Fibroblast of skin of abdomen (primary cell): ENCODE results near the gene MMEL1.
"Not testable (repeated sequence)": the region's sequence is repeated elsewhere in the genome, so short reads cannot be mapped to it uniquely, and the experiment has no call there.

Experiments
- DNase-seq: peaks from one replicate; pipeline ENCODE4 v3.0.0-alpha.2; 2013

Gene MMEL1

DNA sequence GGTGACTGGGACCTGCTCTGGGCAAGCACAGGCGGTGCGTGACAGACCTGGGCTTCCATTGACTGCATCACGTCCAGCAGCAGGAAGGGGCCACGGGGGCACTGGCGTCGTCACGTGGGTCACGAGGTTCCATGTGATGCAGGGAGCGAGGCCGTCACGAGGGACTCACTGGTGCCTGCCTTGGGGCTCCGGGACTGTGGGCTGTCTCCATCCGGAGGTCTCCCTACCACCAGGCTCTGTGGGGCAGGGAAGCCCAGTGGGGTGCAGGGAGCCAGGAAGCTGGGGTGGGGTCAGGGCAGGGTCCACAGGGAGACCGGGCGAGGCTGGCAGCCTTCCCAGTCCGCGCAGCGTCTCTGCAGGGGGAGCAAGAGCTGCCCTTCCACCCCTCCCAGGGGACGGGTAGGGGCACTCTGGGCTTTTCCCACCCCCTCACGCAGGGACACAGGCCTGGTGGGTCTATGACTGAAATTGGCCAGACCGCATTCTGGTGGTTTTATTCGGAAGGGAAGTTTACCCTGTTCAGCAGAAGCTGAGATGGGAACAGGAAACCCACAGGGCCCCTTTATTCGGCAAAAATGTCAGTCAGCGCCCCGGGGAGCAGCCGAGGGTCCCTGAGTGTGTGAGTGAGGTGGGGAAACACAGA is 77.1 kb downstream of the MMEL1 start:
- no peak for DNase-seq

DNA sequence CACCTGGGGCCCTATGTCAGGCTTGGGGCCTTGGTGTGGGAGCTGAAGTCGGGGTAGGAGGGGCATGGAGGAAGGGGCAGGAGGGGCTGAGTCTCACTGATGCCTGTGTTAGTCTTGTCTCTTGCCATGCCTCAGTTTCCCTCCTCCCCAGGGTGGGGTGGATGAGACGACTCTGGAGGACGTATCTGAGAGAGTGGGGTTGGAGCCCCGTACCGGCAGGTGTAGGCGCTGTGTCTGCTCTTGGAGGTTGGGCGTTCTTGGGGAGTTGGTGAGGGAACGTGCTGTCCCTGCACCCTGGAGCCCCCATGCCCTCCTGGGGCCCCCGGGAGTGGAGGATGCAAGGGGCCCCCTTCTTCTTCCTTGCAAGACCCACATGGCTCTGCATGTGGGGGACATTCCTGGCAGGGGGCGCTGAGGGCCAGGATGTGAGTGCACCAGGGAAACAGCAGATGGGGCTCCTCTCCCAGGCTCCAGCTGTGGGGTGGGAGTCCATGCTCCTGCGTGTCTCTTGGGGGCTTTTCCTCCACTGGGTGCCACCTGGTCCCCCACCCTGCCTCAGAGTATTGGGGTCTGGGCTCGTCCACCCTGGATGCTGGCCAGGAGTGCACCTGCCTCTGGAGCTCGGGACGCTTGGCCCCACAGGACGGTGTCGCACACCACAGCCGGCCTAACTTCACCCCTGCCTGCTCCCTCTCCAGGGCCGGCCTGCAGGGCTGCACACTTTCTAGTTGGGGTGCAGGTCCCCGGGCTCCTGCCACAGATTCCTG is 78.0 kb downstream of the MMEL1 start:
- no peak for DNase-seq

- DNase-seq = no peak
Observed at GRCh38 chr1:2553871-2554620, 78.8 kb downstream of the MMEL1 start.

- DNase-seq = not testable (repeated sequence)
Observed at GRCh38 chr1:2553076-2553475, 79.7 kb downstream of the MMEL1 start.

DNA sequence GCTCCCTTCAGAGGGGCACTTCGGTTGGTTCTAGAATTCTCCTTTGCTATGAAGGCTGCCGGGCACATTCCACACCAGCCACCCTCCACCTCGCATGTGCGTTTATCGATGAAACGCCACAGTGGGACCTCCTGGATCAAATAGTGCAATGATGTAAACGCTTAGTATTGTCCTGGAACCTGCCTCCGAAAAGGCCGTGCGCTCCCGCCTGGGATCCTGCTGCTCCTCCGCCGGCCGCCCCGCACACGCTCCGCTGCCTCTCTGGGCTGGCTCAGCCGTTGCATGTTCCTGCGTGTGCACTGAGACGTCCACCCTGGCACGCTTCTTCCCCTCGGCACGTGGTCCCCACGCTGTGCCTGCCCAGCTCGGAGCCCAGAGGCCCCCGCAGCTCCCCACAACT is 80.6 kb downstream of the MMEL1 start:
- DNase-seq = no peak

GRCh38 chr1:2551544-2551943 is 81.3 kb downstream of the MMEL1 start:
- not testable (repeated sequence) for DNase-seq

DNA sequence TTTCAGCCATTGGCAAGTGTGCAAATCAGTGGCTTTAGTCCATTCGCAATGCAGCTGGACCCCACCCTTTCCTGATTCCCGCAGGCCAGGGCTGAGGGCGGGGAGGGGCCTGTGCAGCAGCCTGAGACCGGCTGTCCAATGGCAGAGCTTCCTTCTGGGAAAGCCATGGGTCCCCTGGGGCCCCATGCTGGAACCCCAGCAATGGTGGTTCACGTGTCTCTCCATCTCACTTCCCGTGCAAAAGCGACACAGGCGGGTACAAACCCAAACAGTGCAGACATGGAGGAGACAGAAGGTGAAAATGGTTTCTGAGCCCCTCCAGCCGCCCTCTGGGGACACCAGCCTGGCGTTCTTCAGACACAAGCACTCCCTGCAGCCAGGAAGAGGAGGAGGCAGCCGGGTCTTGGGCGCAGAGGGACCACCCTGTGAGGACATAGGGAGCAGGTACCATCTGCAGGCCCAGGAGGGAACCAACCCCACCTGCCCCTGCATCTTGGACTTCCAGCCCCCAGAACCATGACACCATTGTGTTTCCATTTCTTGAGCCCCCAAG is 82.4 kb downstream of the MMEL1 start:
- not testable (repeated sequence) for DNase-seq

GRCh38 chr1:2549367-2550029 is 83.3 kb downstream of the MMEL1 start:
- DNase-seq = not testable (repeated sequence)

DNA sequence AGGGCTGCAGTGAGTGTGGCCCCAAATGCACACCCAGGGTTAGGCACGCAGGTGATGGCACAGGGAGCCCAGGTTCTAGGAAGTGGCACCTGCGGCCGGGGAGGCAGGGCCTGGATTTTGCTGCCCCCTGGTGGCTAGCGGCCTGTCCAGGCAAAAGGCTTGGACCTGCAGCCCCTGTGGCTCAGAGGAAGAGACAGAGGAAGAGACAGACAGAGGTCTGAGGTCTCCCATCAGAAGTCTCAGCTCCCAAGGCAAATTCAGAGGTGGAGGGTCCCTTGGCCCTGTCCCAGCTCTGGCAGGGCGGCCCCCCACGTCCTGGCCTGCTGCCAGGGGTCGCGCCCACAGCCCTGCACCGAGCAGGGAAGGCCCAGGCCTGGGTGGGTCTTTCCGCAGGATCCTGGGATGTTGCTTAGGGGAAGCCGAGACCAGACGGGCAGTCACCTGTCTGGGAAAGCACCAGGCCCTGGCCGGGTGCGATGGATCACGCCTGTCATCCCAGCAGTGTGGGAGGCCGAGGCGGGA is 84.7 kb downstream of the MMEL1 start:
- peak; percentile 47 for DNase-seq

DNA sequence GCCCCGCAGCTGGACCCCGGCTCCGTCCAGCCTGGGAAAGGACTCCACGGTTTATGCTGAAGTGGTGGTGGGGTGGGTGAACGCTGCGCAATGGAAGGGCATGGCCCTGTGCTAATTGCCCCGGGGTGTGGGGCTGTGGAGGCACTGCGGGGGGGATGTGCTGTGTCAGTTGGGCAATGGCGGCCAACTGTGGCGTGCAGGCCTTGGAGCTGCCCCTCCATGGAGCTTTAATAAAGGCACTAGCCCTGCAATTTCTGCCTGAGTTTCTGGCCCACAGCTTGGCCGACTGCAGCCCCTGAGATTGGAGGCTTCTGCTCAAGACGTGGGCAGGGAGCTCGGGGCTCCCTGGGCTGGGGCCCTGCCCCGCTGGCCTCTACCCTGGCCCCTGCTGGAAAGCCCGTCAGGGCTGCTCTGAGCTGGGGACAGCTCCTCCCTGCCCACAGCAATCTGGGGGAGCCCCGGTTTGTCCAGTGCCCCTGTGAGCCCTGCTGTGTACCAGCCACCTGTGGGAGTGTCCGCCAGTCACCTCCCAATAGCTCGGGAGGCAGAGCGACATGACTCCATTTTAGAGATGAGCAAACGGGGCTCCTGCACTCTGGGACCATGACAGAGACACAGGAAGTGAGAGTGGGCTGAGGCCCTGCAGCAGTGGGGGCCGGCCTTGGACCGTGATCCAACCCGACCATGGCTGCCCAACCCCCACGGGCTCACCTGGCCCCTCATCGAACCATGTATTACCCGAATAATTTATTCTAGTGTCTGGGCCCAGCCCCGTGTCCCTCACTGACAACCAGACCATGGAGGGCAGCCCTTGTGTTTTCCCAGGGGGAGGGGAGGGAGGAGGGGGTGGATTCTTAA is 85.4 kb downstream of the MMEL1 start:
- no peak for DNase-seq

DNA sequence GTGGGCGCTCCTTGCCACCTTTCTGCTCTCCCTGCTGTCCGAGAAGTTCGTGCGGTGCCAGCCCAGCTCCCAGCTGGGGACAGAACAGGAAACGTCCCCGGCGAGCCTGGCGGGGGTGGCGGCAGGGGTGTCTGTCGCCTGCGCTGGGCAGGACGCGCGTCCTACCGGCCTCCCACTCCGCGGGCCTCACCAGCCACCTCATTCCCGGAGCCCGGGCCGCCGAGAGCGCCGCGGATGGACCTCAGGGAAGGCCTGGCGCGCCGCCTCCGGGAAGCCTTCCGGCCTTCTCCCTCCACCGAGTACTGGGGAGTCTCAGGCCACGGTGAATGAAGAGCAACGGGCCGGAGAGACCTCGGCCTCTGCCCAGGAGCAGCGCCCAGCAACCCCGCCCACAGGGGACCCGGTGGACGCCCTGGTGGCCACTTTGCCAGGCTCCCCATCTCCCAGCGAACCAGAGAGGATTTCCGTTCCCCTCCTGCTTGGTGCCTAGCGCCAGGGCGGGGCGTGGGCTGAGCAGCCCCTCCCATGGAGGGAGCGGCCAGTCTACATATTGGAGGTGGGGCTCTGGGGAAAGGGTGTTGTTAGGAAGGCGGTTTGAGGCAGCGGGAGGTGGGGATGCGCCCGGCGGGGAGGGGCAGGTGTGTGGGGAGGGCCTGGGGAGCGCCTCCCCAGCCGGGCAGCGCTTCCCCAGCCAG is 86.2 kb downstream of the MMEL1 start:
- peak; percentile 49 for DNase-seq

GRCh38 chr1:2545754-2546514 is 86.9 kb downstream of the MMEL1 start:
- peak; percentile 66 for DNase-seq

DNA sequence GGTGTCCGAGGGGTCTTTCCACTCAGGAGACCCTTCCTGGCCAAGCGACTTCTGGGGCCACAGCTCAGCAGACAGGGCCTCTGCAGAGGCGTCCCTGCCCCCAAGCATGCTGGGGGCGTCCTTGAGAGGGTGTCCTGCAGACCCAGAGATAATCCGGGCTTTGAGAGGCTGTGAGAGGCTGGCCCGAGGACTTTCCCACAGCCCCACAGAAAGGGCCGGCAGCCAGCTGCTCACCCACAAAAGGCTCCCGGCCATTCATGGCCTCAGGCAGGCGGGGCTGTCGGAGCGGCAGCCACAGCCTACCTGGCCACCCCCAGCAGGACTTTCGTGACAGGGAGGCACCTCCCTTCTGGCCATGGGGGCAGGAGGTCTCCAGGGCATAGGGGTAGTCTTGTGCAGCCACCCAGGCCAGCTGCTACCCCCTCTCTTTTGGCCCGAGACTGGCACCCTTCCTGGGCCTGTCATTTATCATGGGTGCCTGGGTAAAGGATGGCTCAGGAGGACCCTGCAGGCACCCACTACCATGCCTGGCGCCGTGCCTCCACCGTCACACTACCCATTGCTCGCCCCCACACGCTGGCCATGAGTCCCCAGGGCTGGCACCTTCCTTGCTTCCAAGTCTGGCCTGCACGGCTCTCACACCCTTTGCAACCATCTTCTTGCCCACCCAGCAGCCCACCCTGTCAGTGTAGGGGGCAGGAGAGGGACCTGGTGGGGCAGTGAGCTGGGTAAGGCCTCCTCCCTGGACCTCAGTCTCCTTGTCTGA is 87.8 kb downstream of the MMEL1 start:
- no peak for DNase-seq

DNA sequence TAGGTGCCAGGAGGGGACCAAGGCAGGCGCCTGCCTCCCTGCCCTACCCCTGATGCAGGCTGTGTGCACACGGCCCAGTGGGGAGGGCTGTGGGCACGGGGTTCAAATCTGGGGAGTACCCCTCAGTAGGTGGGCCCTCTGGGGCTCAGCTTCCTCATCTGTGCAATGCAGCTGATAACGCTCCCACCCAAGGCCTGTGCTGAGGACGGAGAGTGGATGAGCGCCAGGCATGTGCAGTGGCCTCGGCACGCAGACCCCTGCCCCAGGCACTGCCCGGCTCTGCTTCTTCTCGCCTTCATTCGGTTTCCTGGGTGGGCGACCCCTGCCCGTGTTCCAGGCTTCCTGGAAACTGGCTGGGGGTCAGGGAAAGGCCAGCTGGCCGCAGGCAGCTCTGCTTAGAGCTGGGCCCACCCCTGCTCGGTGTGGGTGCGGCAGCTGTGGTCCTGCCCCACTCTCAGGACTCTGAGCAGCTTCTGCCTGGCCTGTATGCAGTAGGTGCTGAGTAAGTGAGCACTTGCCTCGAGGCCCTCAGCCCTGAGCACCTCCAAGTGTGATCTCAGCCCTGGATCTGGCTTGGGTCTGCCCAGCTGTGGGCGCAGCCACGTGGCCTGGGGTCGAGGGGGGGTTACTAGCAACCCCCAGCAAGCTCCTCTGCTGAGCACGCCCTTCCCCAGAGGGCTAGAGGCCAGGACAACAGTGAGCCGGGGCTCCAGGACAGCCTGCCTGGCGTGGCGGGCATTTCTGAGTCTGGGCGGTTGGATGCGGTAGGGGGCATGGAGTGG is 88.5 kb downstream of the MMEL1 start:
- DNase-seq = no peak

- DNase-seq = peak; percentile 40
Observed at GRCh38 chr1:2543543-2544092, 89.2 kb downstream of the MMEL1 start.

- no peak for DNase-seq
Observed at GRCh38 chr1:2542246-2542915, 90.4 kb downstream of the MMEL1 start.

DNA sequence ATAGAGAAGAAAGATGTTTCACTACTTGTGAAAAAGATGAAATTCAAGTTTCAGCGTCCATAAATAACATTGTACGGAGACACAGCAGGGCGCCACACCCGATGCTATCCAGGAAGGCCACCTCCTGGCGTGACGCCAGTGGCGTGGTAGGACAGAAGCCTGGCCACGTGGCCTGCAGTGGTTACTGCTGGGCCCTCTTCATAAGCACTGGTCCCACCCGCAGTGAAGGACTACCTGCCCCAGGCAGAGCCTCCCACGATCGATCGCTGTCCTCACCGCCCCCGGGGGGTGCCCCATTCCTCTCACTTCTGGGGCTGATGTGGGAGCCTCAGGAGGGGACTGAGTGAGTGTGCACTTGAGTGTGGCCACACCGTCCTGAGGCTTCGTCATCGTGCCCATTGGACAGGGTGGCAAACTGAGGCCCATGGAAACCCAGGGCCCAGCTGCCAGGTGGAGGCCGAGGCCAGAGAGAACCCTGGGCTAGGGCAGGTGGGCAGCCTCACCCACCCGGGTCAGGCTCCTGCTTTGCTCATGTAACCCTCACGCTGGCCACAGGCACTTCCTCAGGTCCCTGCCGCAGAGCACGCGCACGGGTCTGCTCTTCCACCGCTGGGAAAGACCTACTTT is 91.1 kb downstream of the MMEL1 start:
- DNase-seq = no peak
